GM23338 (cell line): Measurements from ENCODE around the gene VGLL4. TPM values are rescaled to one million over a fixed set of nuclear protein-coding genes. Genes with fewer than 3 reads are reported as not detected.

ENCODE experiments used
- ATAC-seq: fragments of 200-7000 bp; cut with Tn5 transposase; 3 replicates; pipeline ENCODE4 v1.9.1; 2020
- DNase-seq: peaks from one replicate; pipeline ENCODE4 v3.0.0-alpha.2; 2015; ENCODE audit warnings: low spot score
- H2AFZ ChIP-seq: fragments of 200-600 bp; sonication (generic); 2 replicates; pipeline ENCODE4 v1.8.0; 2016; ENCODE audit warnings: antibody characterized with exemption, mild to moderate bottlenecking, moderate library complexity
- H3F3A ChIP-seq: fragments of 200-600 bp; sonication (generic); replicated peaks from 2 replicates; pipeline ENCODE4 v1.8.0; 2017; ENCODE audit warnings: antibody characterized with exemption, mixed run types, low read depth
- H3K27ac ChIP-seq: fragments of 200-600 bp; sonication (generic); 2 replicates; pipeline ENCODE4 v1.6.1; 2016; ENCODE audit warnings: low read depth
- H3K27me3 ChIP-seq: fragments of 200-600 bp; sonication (generic); 2 replicates; pipeline ENCODE4 v1.8.0; 2016; ENCODE audit warnings: mild to moderate bottlenecking, mixed run types, moderate library complexity; ENCODE audit not compliant: insufficient read depth
- H3K36me3 ChIP-seq: fragments of 200-600 bp; sonication (generic); 2 replicates; pipeline ENCODE4 v1.8.0; 2016; ENCODE audit warnings: mild to moderate bottlenecking; ENCODE audit not compliant: insufficient read depth
- H3K4me1 ChIP-seq: fragments of 200-600 bp; sonication (generic); 2 replicates; pipeline ENCODE4 v1.8.0; 2016; ENCODE audit warnings: mild to moderate bottlenecking, moderate library complexity; ENCODE audit not compliant: insufficient read depth
- H3K4me2 ChIP-seq: fragments of 200-600 bp; sonication (generic); 2 replicates; pipeline ENCODE4 v1.7.1; 2017; ENCODE audit warnings: mixed run types
- H3K4me3 ChIP-seq: fragments of 200-600 bp; sonication (generic); 2 replicates; pipeline ENCODE4 v1.6.1; 2016; ENCODE audit warnings: mixed run types
- H3K79me2 ChIP-seq: fragments of 200-600 bp; sonication (generic); replicated peaks from 2 replicates; pipeline ENCODE4 v1.8.0; 2017; ENCODE audit warnings: mild to moderate bottlenecking; ENCODE audit not compliant: insufficient read depth
- H3K9me2 ChIP-seq: fragments of 200-600 bp; sonication (generic); 2 replicates; pipeline ENCODE4 v1.8.0; 2017; ENCODE audit not compliant: insufficient read depth
- H4K20me1 ChIP-seq: fragments of 200-600 bp; sonication (generic); replicated peaks from 2 replicates; pipeline ENCODE4 v1.8.0; 2017; ENCODE audit warnings: mild to moderate bottlenecking; ENCODE audit not compliant: insufficient read depth
- H3K27ac Mint-ChIP-seq: 2 replicates; pipeline ENCODE4 v1.8.0; 2020; ENCODE audit warnings: inconsistent platforms, mild to moderate bottlenecking, moderate library complexity, mixed read lengths
- H3K27me3 Mint-ChIP-seq: 3 replicates; pipeline ENCODE4 v1.8.0; 2022; ENCODE audit warnings: low read depth, mild to moderate bottlenecking, moderate library complexity, mixed read lengths, inconsistent platforms; ENCODE audit not compliant: insufficient read depth, poor library complexity
- H3K36me3 Mint-ChIP-seq: 3 replicates; pipeline ENCODE4 v1.8.0; 2021; ENCODE audit warnings: low read depth, mild to moderate bottlenecking, inconsistent platforms, moderate library complexity, mixed read lengths
- H3K4me1 Mint-ChIP-seq: 3 replicates; pipeline ENCODE4 v1.8.0; 2020; ENCODE audit warnings: mild to moderate bottlenecking, inconsistent platforms, mixed read lengths
- H3K4me3 Mint-ChIP-seq: 3 replicates; pipeline ENCODE4 v1.8.0; 2021; ENCODE audit warnings: moderate library complexity, mild to moderate bottlenecking, inconsistent platforms, mixed read lengths
- H3K9me3 Mint-ChIP-seq: 3 replicates; pipeline ENCODE4 v1.8.0; 2020; ENCODE audit warnings: moderate library complexity, mild to moderate bottlenecking, inconsistent platforms, mixed read lengths
- EZH2 ChIP-seq: fragments of 200-600 bp; sonication (generic); IDR thresholded peaks from one replicate; pipeline ENCODE4 v1.8.0; 2017; ENCODE audit warnings: antibody characterized with exemption, mild to moderate bottlenecking, low read depth; ENCODE audit not compliant: unreplicated experiment
- EZH2phosphoT487 ChIP-seq: fragments of 200-600 bp; sonication (generic); IDR thresholded peaks from one replicate; pipeline ENCODE4 v1.8.1; 2018; ENCODE audit warnings: antibody characterized with exemption; ENCODE audit not compliant: unreplicated experiment
- JUNB ChIP-seq: IDR thresholded peaks from one replicate; pipeline ENCODE4 v1.6.1; 2016; ENCODE audit warnings: antibody characterized with exemption; ENCODE audit not compliant: unreplicated experiment
- ZNF331 ChIP-seq: fragments of 250-450 bp; sonication (Bioruptor Pico); IDR thresholded peaks from 2 replicates; pipeline ENCODE4 v1.5.0; 2020; ENCODE audit warnings: low read depth, mild to moderate bottlenecking, moderate library complexity
- ZNF462 ChIP-seq: fragments of 250-450 bp; sonication (Bioruptor Pico); IDR thresholded peaks from 2 replicates; pipeline ENCODE4 v1.5.0; 2020; ENCODE audit warnings: mild to moderate bottlenecking, moderate library complexity
- polyA plus RNA-seq: library from polyadenylated mRNA; unstranded; fragments of >200 nt; fragmentation: Nextera tagmentation; extraction: Ambion mirVana; gene quantifications from 2 replicates; pipeline ENCODE4 v1.2.1, GENCODE V29; 2016
- total RNA-seq: library from RNA; depleted of rRNA; stranded (reverse); fragments of >200 nt; shearing (Covaris generic); gene quantifications from 2 replicates; pipeline ENCODE4 v1.2.3, GENCODE V29; 2014
- TF ChIP-seq, protein P1 (sequence below): IDR thresholded peaks from 2 replicates; pipeline ENCODE4 v1.6.1; 2016; ENCODE audit warnings: antibody characterized with exemption

The VGLL4 gene
- total and polyA plus RNA-seq, 2 experiments from 2014 or later = 20.8 to 45.9 TPM

DNA sequence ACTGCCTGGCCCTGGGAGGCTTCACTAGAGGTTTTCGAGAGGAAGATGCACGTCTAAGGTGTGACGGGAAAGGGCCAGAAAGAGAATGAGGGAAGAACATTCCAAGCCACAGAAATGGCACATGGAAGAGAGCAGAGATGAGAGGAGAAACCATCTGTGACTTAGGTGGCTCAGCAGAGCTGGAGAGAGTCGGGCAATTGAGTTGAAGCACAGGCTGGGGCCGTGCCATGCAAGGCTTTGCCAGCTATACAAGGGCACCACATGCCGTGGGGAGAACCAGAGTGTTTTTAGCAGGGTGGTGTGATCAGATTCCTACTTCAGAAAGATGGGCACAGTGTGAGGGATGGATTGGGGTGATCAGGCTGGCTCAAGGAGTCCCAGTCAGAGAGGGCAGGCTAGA lies 126.1 kb downstream of the VGLL4 start:
- Histone ChIP-seq H3K27me3 (no peaks in the 10 kb centered on the region), H3K4me1 (no peaks in the 10 kb centered on the region; the same call in 1 of the 2 replicates), H3K4me2 (no peak overlapping the region), H3K4me3 (no peak overlapping the region), H2AFZ (no peak overlapping the region), H3K79me2 (no peaks in the 10 kb centered on the region), H3K9me2 (no peaks in the 10 kb centered on the region), H3F3A (no peaks in the 10 kb centered on the region), H4K20me1 (no peaks in the 10 kb centered on the region), H3K36me3 (no peaks in the 10 kb centered on the region), H3K27ac (no peak overlapping the region)
- H3K27ac Mint-ChIP-seq = no peak overlapping the region
- peaks cover 5% of the 10 kb centered on the region; the same call in 2 of the 3 replicates for H3K36me3 Mint-ChIP-seq
- no peak for ATAC-seq
- H3K27me3 Mint-ChIP-seq = peaks cover 7% of the 10 kb centered on the region
- peaks cover 5% of the 10 kb centered on the region; the same call in 2 of the 3 replicates for H3K9me3 Mint-ChIP-seq
- H3K4me3 Mint-ChIP-seq = no peak overlapping the region
- H3K4me1 Mint-ChIP-seq = peaks cover 16% of the 10 kb centered on the region
- no peak for TF ChIP-seq EZH2phosphoT487
- no peak for TF ChIP-seq JUNB
- TF ChIP-seq, protein P1, sequence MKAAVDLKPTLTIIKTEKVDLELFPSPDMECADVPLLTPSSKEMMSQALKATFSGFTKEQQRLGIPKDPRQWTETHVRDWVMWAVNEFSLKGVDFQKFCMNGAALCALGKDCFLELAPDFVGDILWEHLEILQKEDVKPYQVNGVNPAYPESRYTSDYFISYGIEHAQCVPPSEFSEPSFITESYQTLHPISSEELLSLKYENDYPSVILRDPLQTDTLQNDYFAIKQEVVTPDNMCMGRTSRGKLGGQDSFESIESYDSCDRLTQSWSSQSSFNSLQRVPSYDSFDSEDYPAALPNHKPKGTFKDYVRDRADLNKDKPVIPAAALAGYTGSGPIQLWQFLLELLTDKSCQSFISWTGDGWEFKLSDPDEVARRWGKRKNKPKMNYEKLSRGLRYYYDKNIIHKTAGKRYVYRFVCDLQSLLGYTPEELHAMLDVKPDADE = no peak
- no peak for TF ChIP-seq ZNF462
- no peak for DNase-seq

GRCh38 chr3:11514191-11514821 lies 129.4 kb downstream of the VGLL4 start:
- H3K4me3 Mint-ChIP-seq = no peak overlapping the region
- H3K79me2 ChIP-seq = no peaks in the 10 kb centered on the region
- DNase-seq (no peak), ATAC-seq (no peak)
- H3K27ac Mint-ChIP-seq = no peak overlapping the region; the same call in 1 of the 2 replicates
- peaks cover 11% of the 10 kb centered on the region for H3K9me3 Mint-ChIP-seq
- H3K36me3 Mint-ChIP-seq = peaks cover 19% of the 10 kb centered on the region
- no peaks in the 10 kb centered on the region for H3K27me3 ChIP-seq
- no peak overlapping the region for H3K27ac ChIP-seq
- no peak overlapping the region for H2AFZ ChIP-seq
- no peak overlapping the region for H3K4me2 ChIP-seq
- peaks cover 13% of the 10 kb centered on the region for H3K4me1 ChIP-seq
- H3K4me1 Mint-ChIP-seq = peaks cover 33% of the 10 kb centered on the region
- H3K36me3 ChIP-seq = no peaks in the 10 kb centered on the region
- H3F3A ChIP-seq = no peaks in the 10 kb centered on the region
- H3K4me3 ChIP-seq = no peak overlapping the region
- no peaks in the 10 kb centered on the region for H4K20me1 ChIP-seq
- peaks cover 8% of the 10 kb centered on the region for H3K27me3 Mint-ChIP-seq
- H3K9me2 ChIP-seq = no peaks in the 10 kb centered on the region
- TF ChIP-seq EZH2 (no peak), ZNF331 (CRISPR knock-in tag) (no peak)
- TF ChIP-seq, protein P1 = no peak
